HG03066 (cell line): ENCODE data around the gene PIK3R1.

Experiments used
- ATAC-seq: cut with Tn5 transposase; IDR thresholded peaks from one replicate; pipeline ENCODE4 v1.9.1; 2021; ENCODE audit warnings: low read depth; ENCODE audit not compliant: unreplicated experiment

Gene PIK3R1

GRCh38 chr5:68267066-68267465 is 51.5 kb downstream of the PIK3R1 start:
- no peak for ATAC-seq

GRCh38 chr5:68268101-68268851 is 52.7 kb downstream of the PIK3R1 start:
- no peak for ATAC-seq

- ATAC-seq = no peak
Measured at GRCh38 chr5:68268852-68269130, 53.2 kb downstream of the PIK3R1 start.

- ATAC-seq = no peak
Measured at GRCh38 chr5:68269820-68270219, 54.3 kb downstream of the PIK3R1 start.

- ATAC-seq = no peak
Measured at GRCh38 chr5:68270399-68270975, 54.9 kb downstream of the PIK3R1 start.

- no peak for ATAC-seq
Measured at GRCh38 chr5:68271124-68271523, 55.6 kb downstream of the PIK3R1 start.

- ATAC-seq = no peak
Measured at GRCh38 chr5:68272289-68272688, 56.7 kb downstream of the PIK3R1 start.

GRCh38 chr5:68273717-68274409 is 58.3 kb downstream of the PIK3R1 start:
- peak; percentile 44 for ATAC-seq

- peak; percentile 56 for ATAC-seq
Measured at GRCh38 chr5:68274847-68275651, 59.5 kb downstream of the PIK3R1 start.

- ATAC-seq = no peak
Measured at GRCh38 chr5:68276740-68277139, 61.2 kb downstream of the PIK3R1 start.

GRCh38 chr5:68277431-68277830 is 61.9 kb downstream of the PIK3R1 start:
- ATAC-seq = no peak

- no peak for ATAC-seq
Measured at GRCh38 chr5:68279984-68280383, 64.4 kb downstream of the PIK3R1 start.

GRCh38 chr5:68282001-68282400 is 66.4 kb downstream of the PIK3R1 start:
- ATAC-seq = no peak

GRCh38 chr5:68283766-68284165 is 68.2 kb downstream of the PIK3R1 start:
- no peak for ATAC-seq

- no peak for ATAC-seq
Measured at GRCh38 chr5:68285075-68285840, 69.7 kb downstream of the PIK3R1 start.

GRCh38 chr5:68285851-68286611 is 70.5 kb downstream of the PIK3R1 start:
- no peak for ATAC-seq

- no peak for ATAC-seq
Measured at GRCh38 chr5:68286612-68286912, 71.0 kb downstream of the PIK3R1 start.

- no peak for ATAC-seq
Measured at GRCh38 chr5:68287631-68287975, 72.0 kb downstream of the PIK3R1 start.

GRCh38 chr5:68287976-68288706 is 72.6 kb downstream of the PIK3R1 start:
- ATAC-seq = peak; percentile 71
